Glomerular visceral epithelial cell (primary cell): ENCODE data around the gene PCGF3.

ENCODE experiments used
- DNase-seq: peaks from one replicate; pipeline ENCODE4 v3.0.0-alpha.2; 2016; ENCODE audit errors: extremely low spot score

The PCGF3 gene

DNA sequence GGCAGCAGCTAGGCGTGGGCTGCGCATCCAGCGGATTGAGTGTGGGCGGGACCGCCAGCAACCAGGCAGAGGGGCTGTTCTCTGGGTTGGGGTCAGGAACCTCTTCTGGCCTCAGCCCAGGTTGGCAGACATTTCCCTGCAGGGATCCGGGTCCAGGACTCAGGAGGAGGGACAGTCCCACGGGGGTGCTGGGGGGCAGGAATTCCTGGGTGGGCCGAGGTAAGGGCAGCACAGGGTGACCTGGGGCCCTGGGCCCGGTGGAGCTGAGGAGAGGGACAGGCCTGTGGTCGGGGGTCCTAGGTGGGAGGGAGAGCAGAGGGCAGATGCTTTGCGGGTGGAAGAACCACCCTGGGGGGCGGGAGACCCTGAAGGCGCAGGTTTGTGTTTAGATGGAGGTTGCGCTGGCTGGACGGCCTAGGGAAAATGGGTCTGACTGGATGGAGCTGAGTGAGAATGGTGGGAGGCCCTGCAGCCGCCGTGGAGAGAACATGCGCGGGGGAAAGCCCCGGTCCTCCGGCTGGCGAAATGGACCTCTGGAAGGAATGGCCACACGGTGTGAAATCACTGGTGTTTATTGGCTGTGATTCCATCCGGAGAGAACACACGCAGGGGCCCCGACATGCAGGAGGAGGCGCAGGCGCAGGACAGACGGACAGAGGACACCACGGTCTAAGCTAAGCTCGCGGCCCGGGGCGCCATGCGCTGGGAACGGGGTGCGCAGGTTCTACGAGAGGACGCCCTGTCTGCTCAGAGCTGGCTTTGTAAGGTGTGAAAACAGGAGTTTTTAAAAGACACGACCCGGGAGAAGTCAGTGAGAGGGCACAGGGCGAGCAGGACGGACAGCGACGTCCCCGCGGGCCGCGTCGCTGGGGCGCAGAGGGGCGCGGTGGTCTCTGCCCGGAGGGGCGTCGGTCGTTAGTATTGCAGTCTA, 79.0 kb downstream of the PCGF3 start:
- no peak for DNase-seq

DNA sequence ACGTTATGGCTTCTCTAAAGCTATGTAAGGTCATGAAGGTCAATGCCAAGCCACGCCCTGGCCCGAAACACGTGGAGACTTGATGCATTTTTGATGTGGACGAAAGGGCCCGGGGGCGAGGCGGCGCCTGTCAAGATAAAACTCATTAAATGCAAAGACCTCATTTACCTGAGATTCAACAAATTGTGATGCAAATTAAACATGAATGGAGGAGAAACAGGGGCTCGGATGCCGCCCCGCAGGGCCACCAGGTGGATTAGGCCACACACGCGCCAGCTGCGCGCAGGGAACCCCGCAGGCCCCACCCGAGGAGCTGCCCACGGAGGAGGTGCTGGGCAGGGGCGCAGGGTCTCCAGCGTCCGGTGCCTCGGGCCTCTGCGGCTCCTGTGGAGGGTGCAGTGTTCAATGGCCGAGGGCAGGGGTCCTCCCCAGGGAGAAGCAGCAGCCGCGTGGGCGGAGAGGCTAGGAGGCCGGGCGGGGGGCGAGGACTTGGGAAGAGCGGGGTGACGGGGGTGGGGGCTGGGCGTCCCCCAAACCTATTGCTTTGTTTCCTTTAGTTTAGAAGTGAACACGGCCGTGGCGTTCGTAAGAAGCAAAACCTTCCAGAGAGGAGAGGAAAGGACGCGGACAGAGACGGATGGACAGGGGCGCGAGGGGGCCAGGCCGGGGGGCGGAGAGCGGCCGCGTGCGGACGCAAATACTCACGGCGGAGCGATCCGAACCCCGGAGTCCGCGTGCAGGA, 79.9 kb downstream of the PCGF3 start:
- no peak for DNase-seq

DNA sequence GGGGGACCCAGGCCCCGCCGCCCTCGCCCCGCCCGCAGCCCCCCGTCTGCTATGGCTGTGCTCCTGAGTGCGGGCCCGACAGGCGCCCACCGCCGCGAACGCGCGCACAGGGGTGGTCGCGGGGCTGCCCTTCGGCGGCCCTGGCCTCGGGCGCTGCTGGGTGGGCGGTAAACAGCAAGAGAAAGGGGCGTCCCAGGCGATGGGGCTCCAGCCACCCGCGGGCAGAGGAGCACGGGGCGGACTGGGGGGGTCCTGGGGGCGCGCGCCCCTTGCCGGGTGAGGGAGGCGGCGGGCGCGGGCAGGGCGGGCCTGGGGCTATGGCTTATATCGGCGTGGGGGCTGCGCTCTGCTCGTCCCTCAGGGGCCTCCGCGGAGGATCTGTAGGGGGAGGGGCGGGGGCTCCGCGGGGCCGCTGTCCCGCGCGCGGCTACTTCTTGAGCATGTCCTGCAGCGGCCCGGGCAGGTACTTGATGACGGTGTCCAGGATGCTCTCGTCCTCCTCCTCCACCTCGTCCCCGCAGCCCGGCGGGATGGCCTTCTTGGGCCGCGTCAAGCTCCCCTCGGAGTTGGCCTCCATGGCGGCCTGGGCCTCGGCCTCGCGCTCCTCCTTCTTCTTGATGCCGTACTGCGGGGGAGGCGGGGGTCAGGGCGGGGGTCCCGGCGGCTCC, 80.6 kb downstream of the PCGF3 start:
- no peak for DNase-seq

DNA sequence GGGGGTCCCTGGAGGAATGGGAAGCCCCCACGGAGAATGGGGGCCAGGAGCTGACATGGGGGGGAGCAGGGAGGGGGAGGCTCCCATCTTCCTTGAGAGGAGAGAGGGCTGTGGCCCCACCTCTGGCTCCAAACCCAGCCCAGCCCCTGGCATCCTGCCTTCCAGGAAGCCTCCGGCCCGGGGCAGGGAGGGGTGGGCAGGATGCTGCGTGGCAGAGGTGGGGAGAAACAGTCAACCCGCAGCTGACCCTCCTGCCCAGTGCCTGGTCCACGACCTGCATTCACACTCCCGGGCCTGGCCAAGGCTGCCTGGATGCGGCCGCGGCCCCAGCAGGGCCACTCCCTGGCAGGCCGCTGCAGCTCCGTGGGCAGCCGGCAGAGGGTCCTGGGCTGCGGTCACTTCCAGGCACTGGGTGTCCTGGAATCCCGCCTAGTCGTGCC, 81.2 kb downstream of the PCGF3 start:
- no peak for DNase-seq

DNA sequence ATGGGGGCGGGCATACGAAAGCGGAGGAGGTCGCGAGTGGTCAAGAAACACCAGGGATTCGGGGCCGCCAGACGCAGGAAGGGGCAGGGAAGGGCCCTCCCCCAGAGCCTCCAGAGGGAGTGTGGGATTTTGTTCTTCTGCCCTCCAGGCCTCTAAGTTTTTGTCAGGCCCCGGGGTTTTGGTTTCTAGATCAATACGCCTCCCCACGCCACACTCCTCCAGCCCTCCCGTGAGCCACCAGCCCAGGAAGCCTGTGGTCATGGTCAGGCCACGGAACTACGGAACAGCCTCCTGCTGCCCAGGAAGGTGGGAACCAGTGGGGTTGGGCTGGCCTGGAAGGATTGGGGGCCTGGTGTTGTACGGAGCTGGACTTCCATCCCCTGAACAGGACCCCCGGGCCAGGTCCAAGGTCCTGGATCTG, 81.9 kb downstream of the PCGF3 start:
- DNase-seq, result no peak

DNA sequence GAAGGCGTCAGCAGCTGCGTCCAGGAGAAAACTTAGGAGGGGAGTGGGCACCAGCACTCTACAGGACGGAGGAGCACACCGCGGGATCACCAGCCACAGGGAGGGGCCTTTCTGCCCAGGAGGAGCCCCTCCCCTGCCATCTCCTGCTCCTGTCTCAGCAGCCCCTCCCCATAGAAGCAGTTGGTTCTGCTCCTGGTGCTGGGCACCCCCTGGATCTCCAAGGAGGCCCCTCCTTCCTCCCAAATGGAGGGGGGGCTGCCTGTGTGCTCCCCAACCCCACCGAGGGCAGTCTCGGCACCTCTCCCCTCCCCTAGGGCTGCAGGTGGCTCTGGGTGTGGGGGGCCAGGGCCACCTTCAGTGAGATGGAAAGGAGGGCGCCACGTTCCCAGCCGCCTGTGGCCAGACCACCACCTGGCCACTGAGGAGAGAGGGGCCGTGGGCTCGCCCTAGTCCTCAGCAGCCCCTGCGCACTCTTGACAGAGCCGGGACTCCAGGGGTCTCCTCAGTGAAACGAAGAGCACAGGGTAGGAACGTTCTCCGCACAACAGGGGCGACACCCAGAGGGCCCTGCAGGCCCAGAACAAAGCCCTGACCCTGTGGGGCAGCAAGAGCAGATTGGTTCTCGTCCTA, 82.5 kb downstream of the PCGF3 start:
- DNase-seq, result no peak

DNA sequence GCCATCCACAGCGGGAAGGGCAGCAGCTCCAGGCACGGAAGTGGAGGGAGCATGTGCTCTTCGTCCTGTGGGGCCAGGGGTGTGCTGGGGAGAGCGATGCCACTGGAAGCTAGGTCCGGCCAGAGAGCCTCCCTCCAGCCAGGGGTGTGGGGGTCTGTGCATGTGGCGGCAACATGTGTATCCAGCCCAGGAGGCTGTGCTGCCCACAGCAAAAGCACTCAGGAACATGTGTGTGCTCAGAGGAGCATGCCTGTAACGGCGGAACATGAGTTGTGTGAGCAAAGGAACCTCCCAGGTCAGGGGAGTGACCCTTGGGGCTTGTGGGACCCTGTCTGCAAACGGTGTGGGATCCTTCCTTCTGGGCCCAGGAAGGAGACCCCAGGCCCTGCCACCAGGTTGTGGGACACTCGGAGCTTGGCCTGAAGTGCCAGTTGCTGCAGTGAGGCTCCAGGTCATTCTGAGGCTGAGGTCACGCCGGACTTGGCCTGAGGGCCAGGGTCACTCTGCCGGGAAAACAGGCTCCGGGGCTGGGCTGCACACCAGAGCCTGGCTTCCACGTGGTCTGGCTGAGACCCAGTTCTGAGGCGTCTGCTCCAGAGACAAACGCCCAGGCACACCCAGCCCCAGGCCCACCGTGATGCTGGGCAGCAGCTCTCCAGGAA, 83.1 kb downstream of the PCGF3 start:
- no peak for DNase-seq

DNA sequence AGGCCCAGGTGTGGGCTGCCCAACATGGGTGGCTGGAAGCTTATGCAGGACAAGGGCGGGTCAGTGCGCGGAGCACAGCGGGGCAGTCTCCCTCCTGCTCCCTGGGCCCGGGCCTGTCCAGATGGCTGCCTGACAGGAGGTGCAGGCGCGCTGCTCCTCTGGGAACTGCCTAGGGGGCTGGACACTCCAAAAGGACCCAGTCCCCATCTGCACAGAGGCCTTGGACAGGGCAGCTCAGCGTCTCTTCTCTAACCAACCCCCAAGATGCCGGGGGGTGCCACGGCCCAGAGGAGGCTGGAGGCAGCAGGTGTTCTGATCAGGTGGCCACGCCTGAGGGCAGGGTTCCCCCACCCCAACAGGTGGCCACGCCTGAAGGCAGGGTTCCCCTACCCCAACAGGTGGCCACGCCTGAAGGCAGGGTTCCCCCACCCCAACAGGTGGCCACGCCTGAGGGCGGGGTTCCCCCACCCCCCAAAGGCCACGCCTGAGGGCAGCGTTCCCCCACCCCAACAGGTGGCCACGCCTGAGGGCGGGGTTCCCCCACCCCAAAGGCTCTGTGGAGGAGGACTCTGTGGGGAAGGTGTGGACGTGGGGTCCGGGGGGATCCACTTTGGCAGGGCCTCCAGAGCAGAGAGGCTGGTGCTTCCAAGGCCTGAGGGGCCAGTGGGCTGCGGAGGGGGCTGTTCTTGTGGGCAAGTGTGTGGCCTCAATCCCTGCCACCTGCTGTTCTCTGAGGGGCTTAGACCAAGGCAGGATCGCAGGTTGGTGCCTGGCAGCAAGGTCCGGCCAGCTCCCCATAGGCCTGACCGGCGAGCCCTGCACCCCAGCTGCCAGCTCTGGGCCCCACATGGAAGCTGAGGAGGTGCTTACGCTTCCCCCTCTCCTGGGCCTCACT, 84.2 kb downstream of the PCGF3 start:
- no peak for DNase-seq

DNA sequence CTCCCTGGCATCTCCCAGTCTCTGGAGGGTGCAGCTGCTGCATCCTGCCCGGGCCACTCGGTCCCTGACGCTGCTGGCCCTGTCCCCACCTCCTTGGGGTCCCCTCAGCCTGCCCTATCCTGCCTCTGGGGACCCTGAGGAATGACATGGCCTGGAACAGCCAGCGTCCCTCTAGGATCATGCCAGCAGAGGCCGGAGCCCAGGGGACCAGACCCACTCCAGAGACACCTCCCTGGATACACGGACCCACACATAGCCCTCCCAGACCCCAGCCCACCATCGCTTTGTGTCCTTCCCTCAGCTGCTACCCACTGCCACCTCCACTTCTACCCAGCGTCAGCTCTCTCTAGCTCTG, 84.8 kb downstream of the PCGF3 start:
- DNase-seq, result no peak

DNA sequence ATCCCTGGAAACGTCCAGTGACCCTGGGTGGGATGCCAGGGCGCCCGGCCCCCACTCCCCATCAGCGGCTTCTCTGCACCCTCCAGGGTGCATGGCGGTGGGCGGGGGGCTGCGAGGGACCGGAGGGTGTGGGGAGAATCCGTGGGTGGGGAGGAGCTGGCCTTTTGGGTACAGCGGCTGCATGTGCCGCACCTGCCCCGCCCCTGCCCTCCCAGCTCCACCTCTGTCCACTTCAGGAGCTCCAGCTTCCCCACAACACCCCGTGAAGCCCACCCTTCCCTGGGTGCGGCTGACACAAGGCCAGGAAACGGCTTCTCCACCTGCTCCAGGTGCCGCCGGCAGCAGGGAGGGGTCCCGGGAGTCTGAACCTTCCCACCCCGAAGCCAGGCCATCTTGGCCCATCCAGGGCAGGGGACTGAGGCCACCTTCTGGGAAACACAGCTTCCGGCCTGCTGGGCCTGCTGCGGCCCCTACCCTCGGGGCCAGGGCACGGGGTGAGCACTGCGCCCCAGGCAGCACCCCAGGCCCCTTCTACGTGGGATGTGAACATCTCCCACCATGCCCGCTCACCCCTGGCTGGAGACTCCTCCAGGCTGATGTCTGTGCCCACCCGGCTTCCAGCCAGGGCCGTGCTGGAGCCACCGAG, 85.7 kb downstream of the PCGF3 start:
- no peak for DNase-seq

DNA sequence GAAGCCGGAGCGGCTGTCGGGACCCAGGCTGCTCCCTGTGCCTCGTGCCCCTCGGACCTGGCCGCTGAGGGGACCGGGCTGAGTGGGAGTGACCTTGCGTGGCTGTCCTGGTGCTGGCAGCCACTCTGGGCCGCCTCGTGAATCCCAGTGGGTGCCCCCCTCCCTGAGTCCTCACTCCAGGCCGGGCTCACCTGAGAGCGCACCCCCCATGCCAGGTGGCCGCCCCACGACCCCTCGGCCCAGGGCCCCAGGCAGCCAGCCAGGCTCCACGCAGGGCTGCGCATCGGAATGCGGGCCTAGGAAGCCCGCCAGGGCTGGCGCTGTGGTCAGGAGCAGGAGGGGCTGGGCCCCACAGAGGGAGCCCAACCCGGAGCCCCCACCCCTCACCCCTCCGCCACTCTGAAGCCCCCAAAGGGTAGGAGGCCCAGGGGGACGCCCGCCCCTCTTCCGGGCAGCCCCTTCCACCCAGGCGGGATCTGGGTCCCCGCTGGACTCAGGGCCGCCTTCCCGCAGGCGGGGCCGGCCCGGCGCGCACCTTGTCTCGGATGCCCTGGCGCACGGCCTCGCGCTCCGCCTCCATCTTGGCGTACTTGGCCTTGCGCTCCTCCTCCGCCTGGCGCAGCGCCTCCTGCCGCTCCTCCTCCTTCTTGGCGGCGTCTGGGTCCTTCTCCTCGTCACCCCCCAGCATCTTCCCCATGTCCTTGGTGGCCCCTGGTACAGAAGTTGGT, 86.4 kb downstream of the PCGF3 start:
- DNase-seq, result no peak

DNA sequence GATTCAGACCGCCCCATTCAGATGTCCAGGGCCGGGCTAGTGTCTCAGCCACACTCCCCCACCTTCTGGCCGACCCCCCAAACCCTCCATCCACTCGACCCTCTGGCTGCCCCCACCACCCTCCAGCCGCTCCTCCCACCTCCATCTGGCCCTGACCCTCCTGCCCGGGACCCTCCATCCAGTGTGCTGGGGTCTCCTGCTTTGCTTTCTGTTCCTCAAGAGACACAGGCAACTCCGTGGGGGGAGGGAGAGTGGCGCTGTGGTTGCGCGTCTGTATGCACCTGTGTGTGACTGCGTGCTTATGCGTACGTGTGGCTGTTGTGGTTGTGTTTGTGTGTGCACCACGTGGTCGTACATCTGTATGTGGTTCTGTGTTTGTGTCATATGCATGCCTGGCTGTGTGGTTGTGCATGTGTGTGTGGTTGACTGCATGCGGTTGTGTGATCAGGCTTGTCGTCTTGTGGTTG, 87.0 kb downstream of the PCGF3 start:
- no peak for DNase-seq

DNA sequence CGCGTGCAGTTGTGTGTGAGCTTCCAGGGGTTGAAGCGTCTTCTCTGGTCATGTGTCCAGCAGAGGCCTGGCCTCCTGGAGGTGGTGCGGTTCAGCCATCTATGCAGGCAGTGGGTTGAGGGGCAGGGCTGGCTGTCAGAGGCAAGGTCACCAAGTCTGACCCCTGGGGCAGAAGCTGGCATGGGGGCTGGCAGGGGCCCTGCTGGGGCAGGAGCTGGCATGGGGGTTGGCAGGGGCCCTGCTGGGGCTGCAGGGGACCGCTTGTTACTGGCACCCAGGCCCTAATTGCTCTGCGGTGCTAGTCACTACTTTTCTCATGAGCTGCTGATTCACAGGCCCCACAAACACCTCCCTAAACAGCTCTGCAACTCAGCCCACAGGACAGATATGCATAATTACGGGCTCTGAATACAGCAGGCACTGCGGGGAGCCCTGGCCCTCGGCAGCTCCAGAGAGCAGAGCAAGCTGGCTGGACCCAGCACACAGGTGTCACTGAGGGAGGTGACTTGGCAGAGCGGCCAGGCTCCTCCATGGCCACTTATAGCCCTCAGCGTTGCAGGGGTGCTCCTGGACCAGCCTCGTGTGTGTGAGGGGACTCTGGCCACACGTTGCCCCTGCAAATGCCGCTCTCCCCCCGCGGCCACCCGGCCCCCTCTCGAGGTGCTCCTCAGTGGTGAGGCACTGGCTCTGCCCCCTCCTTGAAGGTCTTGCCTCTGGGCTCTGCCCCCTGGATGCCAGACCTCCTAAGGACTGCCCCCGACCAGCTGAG, 87.6 kb downstream of the PCGF3 start:
- no peak for DNase-seq

DNA sequence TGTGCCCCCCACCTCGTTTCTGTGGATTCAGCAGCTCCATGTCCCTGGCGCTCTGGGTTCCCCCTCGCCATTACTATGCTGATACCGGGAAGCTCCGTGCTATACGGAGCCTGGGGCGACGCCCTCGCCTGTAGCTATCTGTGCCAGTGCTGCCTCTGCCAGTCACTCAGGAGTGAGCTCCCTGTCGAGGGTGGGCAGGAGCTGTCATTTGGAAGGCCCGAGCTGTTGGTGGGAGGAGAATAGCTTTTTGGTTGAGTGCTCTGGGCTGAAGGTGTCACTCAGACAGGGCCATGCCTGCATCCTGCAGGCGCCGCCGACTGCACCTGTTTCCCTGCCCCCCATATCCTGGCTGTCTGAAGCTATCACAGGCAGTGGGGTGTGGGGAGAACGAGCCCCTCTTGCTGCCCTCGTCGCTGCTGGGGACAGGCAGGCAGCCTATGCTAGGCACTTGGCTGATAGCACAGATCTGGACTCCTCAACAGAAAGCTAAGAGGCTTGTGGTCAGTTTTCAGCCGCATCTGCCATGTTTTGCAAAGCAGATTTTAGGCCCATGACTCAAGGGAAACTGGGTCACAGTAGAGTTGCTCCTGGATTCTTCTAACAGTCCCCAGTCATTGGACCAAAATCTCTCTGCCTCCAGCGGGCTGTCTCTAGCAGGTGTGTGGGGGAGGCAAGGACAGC, 88.4 kb downstream of the PCGF3 start:
- DNase-seq, result no peak

DNA sequence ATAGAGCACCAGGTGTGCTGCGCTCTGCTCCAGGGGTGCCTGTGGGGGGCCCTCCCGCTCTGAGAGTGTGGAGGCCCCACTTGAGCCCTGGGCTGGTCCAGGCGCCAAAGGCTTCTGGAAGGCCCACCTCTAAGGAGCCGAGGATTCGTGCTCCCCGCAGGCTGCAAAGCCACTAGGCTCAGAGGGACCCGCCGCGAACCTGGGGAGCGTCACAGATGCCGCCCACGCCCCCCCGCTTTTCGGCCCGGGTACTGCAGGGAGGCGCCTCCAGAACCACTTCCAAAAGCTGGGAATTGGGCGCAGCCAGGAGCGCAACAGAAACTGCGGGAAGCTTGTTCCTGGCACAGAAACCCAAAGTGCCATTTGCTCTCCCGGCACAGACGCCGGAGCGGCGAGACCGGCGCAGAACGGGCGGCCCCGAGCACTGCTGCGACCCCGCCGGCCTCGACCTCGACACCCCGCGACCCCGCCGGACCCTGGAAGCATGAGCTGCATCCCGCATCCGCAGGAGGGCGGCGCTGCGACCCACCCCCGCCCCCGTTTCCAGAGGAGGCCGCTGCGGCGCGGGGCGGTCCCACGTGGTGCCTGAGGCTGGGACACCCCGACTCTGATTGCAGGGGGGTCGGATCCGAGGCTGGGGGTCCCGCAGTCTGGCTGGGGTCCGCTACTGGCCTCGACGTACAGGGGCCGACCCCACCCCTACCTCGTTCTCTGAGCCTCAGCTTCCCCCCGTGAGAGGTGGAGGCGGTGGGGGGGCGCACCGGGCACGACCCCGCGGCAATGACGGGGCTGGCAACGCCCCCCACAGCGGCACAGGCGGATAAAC, 89.5 kb downstream of the PCGF3 start:
- no peak for DNase-seq

DNA sequence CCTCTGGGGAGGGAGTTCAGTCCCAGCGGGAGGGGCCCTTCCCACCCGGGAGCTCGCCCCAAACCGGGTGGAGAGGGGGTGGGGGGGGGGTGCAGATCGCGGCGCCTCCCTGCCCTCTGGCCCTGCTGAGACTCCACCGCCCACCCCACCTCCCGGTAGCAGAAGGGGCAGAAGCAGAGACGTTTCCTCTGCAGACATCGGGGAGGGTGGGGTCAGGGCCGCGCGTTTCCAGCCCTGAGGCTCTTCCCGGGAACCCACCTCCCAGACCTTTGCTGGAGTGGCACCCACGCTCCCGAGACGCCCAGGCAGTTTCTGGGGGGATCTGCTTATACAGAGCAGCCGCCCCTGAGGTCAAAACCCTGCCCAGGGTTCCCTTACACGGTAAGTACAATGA, 90.1 kb downstream of the PCGF3 start:
- no peak for DNase-seq

DNA sequence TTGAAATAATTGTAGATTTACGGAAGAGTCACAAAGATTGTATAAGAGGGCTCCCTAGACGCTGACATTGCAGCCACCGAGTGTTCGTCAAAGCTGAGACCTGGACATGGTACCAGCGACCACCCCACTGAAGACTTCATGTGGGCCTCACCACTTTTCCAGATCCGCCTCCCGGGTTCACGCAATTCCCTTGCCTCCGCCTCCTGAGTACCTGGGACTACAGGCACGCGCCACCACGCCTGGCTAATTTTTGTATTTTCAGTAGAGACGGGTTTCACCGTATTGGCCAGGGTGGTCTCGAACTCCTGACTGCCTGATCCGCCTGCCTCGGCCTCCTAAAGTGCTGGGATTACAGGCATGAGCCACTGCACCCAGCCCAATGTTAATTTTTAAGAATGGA, 90.6 kb downstream of the PCGF3 start:
- no peak for DNase-seq
